ENCODE measurements around the gene SPDYE2B. TPM values are rescaled to one million over a fixed set of nuclear protein-coding genes. Genes with fewer than 3 reads are reported as not detected.
"Not testable (repeated sequence)": the region's sequence is repeated elsewhere in the genome, so short reads cannot be mapped to it uniquely, and the experiment has no call there.

SPDYE2B gene
- total and polyA plus RNA-seq, 2 donors (not counting 3 experiments of a cell fraction or from before 2014, with no cell fraction given), result not detected

DNA sequence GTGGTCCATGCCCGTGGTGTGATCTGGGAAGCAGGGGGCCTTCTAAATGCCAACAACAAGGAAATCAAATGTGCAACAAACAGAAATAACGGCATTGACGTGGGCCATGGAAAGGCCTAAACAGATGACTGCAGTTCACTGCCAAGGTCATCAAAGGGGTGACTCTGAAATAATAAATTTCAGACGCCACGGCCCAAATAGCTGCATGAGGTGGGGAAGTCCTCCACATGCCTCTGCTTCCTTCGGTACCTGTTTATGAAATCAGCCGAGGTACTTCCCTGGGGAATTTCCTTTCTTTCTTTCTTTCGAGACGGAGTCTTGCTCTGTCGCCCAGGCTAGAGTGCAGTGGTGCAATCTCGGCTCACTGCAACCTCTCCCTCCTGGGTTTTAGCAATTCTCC, 14.6 kb downstream of the SPDYE2B start:
- POLR2A ChIA-PET; H3K9me3 ChIP-seq (replicated peaks; ENCODE audit: control insufficient read depth, insufficient read depth, low read length); H3K9ac ChIP-seq (replicated peaks; ENCODE audit: extremely low read depth, insufficient read depth, low read length); CTCF ChIA-PET; DNase-seq (ENCODE audit: low read depth, low spot score); FAIRE-seq; H4K20me1 ChIP-seq (replicated peaks; ENCODE audit: control insufficient read depth, extremely low read depth, insufficient read depth, low read length); H3K27ac ChIP-seq (ENCODE audit: insufficient read depth, low read depth, low read length); H3K9me1 ChIP-seq (replicated peaks; ENCODE audit: control insufficient read depth, extremely low read depth, insufficient read depth, low read length); BruUV-seq (replicated peaks); H3K36me3 ChIP-seq (ENCODE audit: control insufficient read depth in 2 of 2, extremely low read depth in 1 of 2, insufficient read depth in 2 of 2, low read length in 2 of 2); H3K4me2 ChIP-seq (ENCODE audit: insufficient read depth, low read length); dilution Hi-C loops (cut with MboI; ENCODE audit: extremely low pct_ligation_motif_present, low sequenced_read_pairs); intact Hi-C loops (cut with micrococcal nuclease); H2AFZ ChIP-seq (ENCODE audit: low read depth, low read length); H3K4me1 ChIP-seq (ENCODE audit: control insufficient read depth, extremely low read depth, insufficient read depth, low read length); H3K79me2 ChIP-seq (ENCODE audit: control insufficient read depth, insufficient read depth, low read length); H3K27me3 ChIP-seq (ENCODE audit: control insufficient read depth in 2 of 2, insufficient read depth in 2 of 2, low read length in 2 of 2); H3K4me3 ChIP-seq (replicated peaks in 1 of 3; ENCODE audit: insufficient read depth in 1 of 3, low read depth in 1 of 3, low read length in 3 of 3): not testable (repeated sequence)

DNA sequence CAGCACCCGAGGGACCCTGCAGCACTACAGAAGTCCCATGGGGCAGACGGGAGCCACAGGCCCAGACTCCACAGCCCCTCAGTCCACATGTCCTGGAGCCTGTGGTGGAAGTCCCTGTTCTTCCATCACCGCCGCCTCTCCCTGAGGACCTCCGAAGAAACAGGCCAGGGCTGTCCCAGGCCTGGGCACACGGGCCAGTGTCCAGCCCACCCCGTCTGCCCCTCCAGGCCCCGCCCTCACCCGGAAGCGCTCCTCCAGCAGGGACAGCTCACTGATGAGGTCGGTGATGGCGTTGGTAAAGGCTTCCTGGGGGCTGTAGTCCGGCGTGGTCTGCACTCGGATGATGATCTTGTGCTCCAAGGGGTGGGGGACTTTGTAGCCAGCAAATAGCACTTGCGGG, 16.7 kb downstream of the SPDYE2B start:
- CTCF ChIA-PET; H3K4me1 ChIP-seq (ENCODE audit: control insufficient read depth, extremely low read depth, insufficient read depth, low read length); H3K36me3 ChIP-seq (ENCODE audit: control insufficient read depth in 2 of 2, extremely low read depth in 1 of 2, insufficient read depth in 2 of 2, low read length in 2 of 2); BruUV-seq (replicated peaks); H3K27ac ChIP-seq (ENCODE audit: insufficient read depth, low read depth, low read length); H3K4me3 ChIP-seq (replicated peaks in 1 of 3; ENCODE audit: insufficient read depth in 1 of 3, low read depth in 1 of 3, low read length in 3 of 3); intact Hi-C loops (cut with micrococcal nuclease); H3K79me2 ChIP-seq (ENCODE audit: control insufficient read depth, insufficient read depth, low read length); H2AFZ ChIP-seq (ENCODE audit: low read depth, low read length); H3K4me2 ChIP-seq (ENCODE audit: insufficient read depth, low read length); DNase-seq (ENCODE audit: low read depth, low spot score); POLR2A ChIA-PET; H4K20me1 ChIP-seq (replicated peaks; ENCODE audit: control insufficient read depth, extremely low read depth, insufficient read depth, low read length); H3K9me3 ChIP-seq (replicated peaks; ENCODE audit: control insufficient read depth, insufficient read depth, low read length); dilution Hi-C loops (cut with MboI; ENCODE audit: extremely low pct_ligation_motif_present, low sequenced_read_pairs); FAIRE-seq; H3K9ac ChIP-seq (replicated peaks; ENCODE audit: extremely low read depth, insufficient read depth, low read length); H3K9me1 ChIP-seq (replicated peaks; ENCODE audit: control insufficient read depth, extremely low read depth, insufficient read depth, low read length); H3K27me3 ChIP-seq (ENCODE audit: control insufficient read depth in 2 of 2, insufficient read depth in 2 of 2, low read length in 2 of 2): not testable (repeated sequence)

DNA sequence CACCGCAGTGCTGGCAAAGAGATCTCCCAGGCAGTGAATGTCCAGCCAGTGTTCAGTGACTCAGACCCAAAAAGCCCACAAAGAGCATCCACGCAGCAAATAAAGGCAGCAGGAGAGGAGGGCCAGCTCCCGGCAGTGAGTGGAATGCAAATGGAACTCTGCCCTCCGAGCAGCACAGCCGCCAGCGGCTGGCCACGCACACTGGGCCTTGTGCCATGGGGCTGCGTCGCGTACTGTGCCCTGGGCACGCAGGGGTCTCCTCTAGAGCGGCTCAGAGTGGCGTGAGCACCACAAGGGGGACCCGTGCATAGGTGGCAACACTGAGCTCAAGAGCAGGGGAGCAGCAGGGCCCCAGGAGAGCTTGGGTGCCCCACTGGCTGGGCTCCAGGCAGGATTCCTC, 17.4 kb downstream of the SPDYE2B start:
- H3K9ac ChIP-seq (replicated peaks; ENCODE audit: extremely low read depth, insufficient read depth, low read length); H3K4me2 ChIP-seq (ENCODE audit: insufficient read depth, low read length); H3K4me1 ChIP-seq (ENCODE audit: control insufficient read depth, extremely low read depth, insufficient read depth, low read length); BruUV-seq (replicated peaks); FAIRE-seq; H3K9me1 ChIP-seq (replicated peaks; ENCODE audit: control insufficient read depth, extremely low read depth, insufficient read depth, low read length); H3K79me2 ChIP-seq (ENCODE audit: control insufficient read depth, insufficient read depth, low read length); CTCF ChIA-PET; H3K4me3 ChIP-seq (replicated peaks in 1 of 3; ENCODE audit: insufficient read depth in 1 of 3, low read depth in 1 of 3, low read length in 3 of 3); H3K27ac ChIP-seq (ENCODE audit: insufficient read depth, low read depth, low read length); H3K9me3 ChIP-seq (replicated peaks; ENCODE audit: control insufficient read depth, insufficient read depth, low read length); H3K27me3 ChIP-seq (ENCODE audit: control insufficient read depth in 2 of 2, insufficient read depth in 2 of 2, low read length in 2 of 2); H4K20me1 ChIP-seq (replicated peaks; ENCODE audit: control insufficient read depth, extremely low read depth, insufficient read depth, low read length); H2AFZ ChIP-seq (ENCODE audit: low read depth, low read length); intact Hi-C loops (cut with micrococcal nuclease); DNase-seq (ENCODE audit: low read depth, low spot score); dilution Hi-C loops (cut with MboI; ENCODE audit: extremely low pct_ligation_motif_present, low sequenced_read_pairs); POLR2A ChIA-PET; H3K36me3 ChIP-seq (ENCODE audit: control insufficient read depth in 2 of 2, extremely low read depth in 1 of 2, insufficient read depth in 2 of 2, low read length in 2 of 2): not testable (repeated sequence)

All from endothelial cell of umbilical vein (primary cell).